Measurements from ENCODE around the gene OS9.

DNA sequence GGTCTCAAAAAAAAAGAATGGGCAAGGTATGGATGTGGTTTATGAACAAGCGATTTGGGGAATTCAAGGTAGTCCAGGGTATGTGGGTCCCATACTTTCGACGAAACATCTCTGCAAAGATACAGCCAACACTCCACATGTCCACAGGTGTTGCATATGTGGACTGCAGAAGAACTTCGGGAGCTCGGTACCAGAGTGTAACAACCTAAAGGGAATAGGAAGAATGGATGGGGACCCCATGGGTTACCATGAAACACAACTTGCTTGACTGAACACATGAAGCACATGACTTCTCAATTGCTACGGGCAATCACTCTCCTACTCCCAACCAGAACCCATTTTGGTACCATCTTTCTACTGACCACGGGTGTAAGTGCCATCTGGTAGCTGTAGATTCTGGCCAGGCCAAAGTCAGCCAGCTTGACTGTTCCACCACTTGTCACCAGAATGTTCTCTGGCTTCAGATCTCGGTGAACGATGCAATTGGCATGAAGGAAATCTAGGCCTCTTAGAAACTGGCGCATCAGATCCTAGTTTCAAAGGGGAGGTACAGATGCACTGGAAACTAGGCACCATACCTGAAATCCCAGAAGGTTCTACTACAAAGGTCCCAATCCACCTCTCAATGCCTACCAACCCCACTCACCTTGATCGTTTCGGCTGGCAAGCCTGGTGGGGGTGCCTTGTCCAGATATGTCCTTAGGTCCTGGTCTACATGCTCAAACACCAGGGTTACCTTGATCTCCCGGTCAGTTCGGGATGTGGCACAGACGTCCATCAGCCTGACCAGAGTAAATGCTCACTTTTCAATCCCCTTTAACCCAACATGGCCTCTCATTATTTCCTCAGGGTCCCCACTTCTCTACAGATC lies 56.9 kb downstream of the OS9 start:
- TF ChIP-seq POLR2AphosphoS5 (IDR thresholded peaks at IDR 0.05; ENCODE audit: borderline replicate concordance, low read depth, low read length) (no peak; the same call in 1 of the 2 replicates), EZH2 (IDR thresholded peaks at IDR 0.05) (no peak)
